ENCODE results near the gene TUFT1.

Gene TUFT1

DNA sequence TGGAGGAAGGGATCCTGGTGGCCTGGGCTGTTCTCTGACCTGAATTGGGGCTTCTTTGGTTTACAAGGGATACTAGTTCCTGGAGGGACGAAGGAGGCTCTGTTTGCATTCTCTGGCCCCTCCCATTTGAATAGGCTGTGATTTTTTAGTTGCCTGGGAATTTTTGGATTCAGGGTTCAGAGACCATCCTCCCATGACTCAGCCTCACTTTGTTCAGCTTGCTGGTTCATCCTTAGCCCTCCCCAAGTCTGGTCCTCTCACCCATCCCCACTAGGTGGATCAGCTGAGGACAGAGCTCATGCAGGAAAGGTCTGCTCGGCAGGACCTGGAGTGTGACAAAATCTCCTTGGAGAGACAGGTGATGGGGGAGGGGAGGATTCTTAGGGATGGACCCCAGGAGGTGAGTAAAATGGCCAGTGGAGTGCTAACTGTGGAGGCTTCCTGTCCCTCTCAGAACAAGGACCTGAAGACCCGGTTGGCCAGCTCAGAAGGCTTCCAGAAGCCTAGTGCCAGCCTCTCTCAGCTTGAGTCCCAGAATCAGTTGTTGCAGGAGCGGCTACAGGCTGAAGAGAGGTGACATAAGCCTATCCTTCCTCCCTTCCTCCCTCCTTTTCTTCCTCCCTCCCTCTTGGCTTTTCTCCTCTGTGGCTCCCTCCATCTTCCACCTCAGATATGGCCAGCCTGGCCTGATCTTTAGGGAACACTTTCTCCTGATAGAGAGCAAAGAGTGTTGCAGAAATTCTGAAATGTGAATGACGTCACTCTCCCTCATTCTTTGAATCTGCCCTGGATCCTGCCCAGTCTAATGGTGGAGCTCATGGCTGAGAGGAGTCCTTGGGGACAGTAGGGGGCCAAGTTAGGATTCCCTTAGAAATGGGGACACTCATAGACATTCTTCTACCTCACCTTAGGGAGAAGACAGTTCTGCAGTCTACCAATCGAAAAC lies 4.5 kb upstream of the TUFT1 start:
- no peaks in the 10 kb centered on the region for H3K27me3 ChIP-seq (replicated peaks; ENCODE audit: control insufficient read depth, insufficient read depth, low read length, poor library complexity, severe bottlenecking)
- H3K4me3 ChIP-seq (ENCODE audit: insufficient read depth, low read depth, low read length, poor library complexity, severe bottlenecking), result no peak overlapping the region
- no peaks in the 10 kb centered on the region for H3K9me3 ChIP-seq (ENCODE audit: control insufficient read depth, low read length)
- no peak overlapping the region for H3K27ac ChIP-seq (ENCODE audit: insufficient read depth, low read length, poor library complexity, severe bottlenecking)
- DNase-seq, result no peak
- H3K4me1 ChIP-seq (ENCODE audit: control insufficient read depth, insufficient read depth, low read length, poor library complexity, severe bottlenecking), result peaks cover 7% of the 10 kb centered on the region
- H3K36me3 ChIP-seq (ENCODE audit: control insufficient read depth, insufficient read depth, low read length), result no peaks in the 10 kb centered on the region

DNA sequence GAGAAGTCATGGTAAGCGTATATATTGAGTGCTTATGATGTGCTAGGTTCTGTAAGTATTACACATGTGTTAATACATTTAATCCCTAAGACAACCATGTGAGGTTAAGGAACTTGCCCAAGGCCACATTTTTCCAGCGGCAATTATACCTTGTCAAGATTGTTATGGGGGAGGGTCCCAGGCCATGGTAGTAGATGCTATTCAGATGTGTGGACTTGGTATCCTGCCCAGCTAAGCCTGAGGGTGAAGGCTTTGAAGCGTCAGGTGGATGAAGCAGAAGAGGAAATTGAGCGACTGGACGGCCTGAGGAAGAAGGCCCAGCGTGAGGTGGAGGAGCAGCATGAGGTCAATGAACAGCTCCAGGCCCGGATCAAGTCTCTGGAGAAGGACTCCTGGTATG lies 3.6 kb upstream of the TUFT1 start:
- H3K36me3 ChIP-seq (ENCODE audit: control insufficient read depth, insufficient read depth, low read length), result no peaks in the 10 kb centered on the region
- no peaks in the 10 kb centered on the region for H3K9me3 ChIP-seq (ENCODE audit: control insufficient read depth, low read length)
- DNase-seq, result no peak
- no peak overlapping the region for H3K27ac ChIP-seq (ENCODE audit: insufficient read depth, low read length, poor library complexity, severe bottlenecking)
- H3K27me3 ChIP-seq (replicated peaks; ENCODE audit: control insufficient read depth, insufficient read depth, low read length, poor library complexity, severe bottlenecking), result no peaks in the 10 kb centered on the region
- no peak overlapping the region for H3K4me3 ChIP-seq (ENCODE audit: insufficient read depth, low read depth, low read length, poor library complexity, severe bottlenecking)
- H3K4me1 ChIP-seq (ENCODE audit: control insufficient read depth, insufficient read depth, low read length, poor library complexity, severe bottlenecking), result peaks cover 13% of the 10 kb centered on the region

DNA sequence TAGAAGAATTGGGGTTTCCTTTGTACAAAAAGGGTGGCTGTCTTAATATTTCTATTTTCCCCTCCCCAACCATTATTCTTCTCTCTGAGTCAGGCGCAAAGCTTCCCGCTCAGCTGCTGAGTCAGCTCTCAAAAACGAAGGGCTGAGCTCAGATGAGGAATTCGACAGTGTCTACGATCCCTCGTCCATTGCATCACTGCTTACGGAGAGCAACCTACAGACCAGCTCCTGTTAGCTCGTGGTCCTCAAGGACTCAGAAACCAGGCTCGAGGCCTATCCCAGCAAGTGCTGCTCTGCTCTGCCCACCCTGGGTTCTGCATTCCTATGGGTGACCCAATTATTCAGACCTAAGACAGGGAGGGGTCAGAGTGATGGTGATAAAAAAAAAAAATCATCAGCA lies 3.0 kb upstream of the TUFT1 start:
- Histone ChIP-seq H3K4me1 (ENCODE audit: control insufficient read depth, insufficient read depth, low read length, poor library complexity, severe bottlenecking) (peaks cover 13% of the 10 kb centered on the region), H3K9me3 (ENCODE audit: control insufficient read depth, low read length) (no peaks in the 10 kb centered on the region), H3K4me3 (ENCODE audit: insufficient read depth, low read depth, low read length, poor library complexity, severe bottlenecking) (no peak overlapping the region), H3K27ac (ENCODE audit: insufficient read depth, low read length, poor library complexity, severe bottlenecking) (no peak overlapping the region), H3K36me3 (ENCODE audit: control insufficient read depth, insufficient read depth, low read length) (no peaks in the 10 kb centered on the region), H3K27me3 (replicated peaks; ENCODE audit: control insufficient read depth, insufficient read depth, low read length, poor library complexity, severe bottlenecking) (no peaks in the 10 kb centered on the region)
- DNase-seq, result no peak

DNA sequence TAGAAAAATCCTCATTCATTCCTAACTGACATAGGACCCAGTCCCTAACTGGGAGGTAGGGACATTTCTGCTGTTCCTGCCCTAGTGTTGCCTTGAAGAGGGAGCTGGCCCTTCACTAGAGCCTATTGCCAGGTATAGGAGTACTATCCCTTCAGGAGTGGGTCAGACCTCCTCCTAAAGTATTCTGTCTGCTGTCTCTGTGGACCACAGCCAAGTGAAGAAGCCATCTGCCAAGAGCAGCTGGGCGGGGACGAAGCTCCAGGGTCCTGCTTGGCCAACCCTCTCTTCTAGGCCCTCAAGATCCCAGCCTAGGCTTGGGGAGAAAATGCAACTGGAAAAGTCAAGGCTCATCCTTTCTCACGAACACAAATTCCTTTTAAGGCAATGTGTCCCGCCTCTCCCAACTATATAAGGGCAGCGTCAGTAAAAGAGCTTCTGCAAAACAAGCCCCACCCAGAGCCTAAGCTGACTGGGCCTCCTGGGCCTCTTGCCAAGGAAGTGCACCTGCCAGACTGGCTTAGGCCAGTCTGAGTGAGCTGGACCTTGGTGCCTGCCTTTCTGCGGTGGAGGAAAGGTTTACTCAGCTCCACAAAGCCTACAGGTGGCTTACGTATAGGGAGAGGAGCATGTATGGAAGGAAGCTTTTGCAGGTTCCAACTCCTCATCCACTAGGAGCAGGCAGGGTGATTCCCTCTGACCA lies 638 bp upstream of the TUFT1 start:
- Histone ChIP-seq H3K27ac (ENCODE audit: insufficient read depth, low read length, poor library complexity, severe bottlenecking) (no peak overlapping the region), H3K27me3 (replicated peaks; ENCODE audit: control insufficient read depth, insufficient read depth, low read length, poor library complexity, severe bottlenecking) (no peaks in the 10 kb centered on the region), H3K9me3 (ENCODE audit: control insufficient read depth, low read length) (no peaks in the 10 kb centered on the region), H3K4me1 (ENCODE audit: control insufficient read depth, insufficient read depth, low read length, poor library complexity, severe bottlenecking) (peaks cover 13% of the 10 kb centered on the region), H3K4me3 (ENCODE audit: insufficient read depth, low read depth, low read length, poor library complexity, severe bottlenecking) (peak overlapping the region; percentile 89), H3K36me3 (ENCODE audit: control insufficient read depth, insufficient read depth, low read length) (no peaks in the 10 kb centered on the region)
- peak in 2 of 3 donors; percentile 8 to 20 for DNase-seq

DNA sequence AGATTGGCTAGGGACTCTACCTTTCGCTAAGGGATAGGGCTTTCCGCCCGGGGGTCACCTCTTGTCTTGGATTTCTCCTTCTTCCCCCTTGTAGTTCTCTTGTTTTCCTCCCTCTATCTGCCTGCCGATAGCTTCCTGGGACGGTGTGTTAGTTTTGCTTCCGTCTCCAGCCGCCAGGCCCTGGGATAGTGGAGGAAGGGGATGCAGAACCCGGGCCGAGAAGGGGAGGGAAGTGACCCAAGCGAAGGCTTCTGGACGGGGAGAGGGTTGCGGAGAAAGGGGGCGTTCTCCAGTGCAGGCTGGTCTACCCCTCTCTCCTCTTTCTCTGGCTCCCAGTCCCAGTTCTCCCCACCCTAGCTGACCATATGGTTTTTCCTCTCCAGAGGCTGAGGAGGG lies 871 bp downstream of the TUFT1 start:
- no peaks in the 10 kb centered on the region for H3K9me3 ChIP-seq (ENCODE audit: control insufficient read depth, low read length)
- no peak overlapping the region for H3K27ac ChIP-seq (ENCODE audit: insufficient read depth, low read length, poor library complexity, severe bottlenecking)
- H3K4me3 ChIP-seq (ENCODE audit: insufficient read depth, low read depth, low read length, poor library complexity, severe bottlenecking), result peak overlapping the region; percentile 89
- no peaks in the 10 kb centered on the region for H3K27me3 ChIP-seq (replicated peaks; ENCODE audit: control insufficient read depth, insufficient read depth, low read length, poor library complexity, severe bottlenecking)
- H3K4me1 ChIP-seq (ENCODE audit: control insufficient read depth, insufficient read depth, low read length, poor library complexity, severe bottlenecking), result peaks cover 13% of the 10 kb centered on the region
- DNase-seq, result no peak
- no peaks in the 10 kb centered on the region for H3K36me3 ChIP-seq (ENCODE audit: control insufficient read depth, insufficient read depth, low read length)

DNA sequence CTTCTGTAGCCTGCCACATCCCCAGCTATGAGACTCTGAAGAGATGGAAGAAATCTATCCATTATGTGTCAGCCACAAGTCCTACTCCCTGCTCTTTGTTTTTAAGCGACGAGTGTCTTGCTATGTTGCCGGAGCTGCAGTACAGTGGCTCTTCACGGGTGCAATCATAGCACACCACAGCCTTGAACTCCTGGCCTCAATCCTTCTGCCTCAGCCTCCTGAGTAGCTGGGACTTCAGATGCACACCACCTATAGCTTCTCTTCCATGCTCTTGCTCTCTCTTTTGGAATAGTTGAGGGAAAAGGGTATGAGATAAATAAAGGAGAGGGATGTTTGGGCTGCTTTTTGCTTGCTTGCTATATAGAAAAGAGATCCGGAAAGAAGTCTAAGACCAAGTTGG lies 1.6 kb downstream of the TUFT1 start:
- Histone ChIP-seq H3K27me3 (replicated peaks; ENCODE audit: control insufficient read depth, insufficient read depth, low read length, poor library complexity, severe bottlenecking) (no peaks in the 10 kb centered on the region), H3K9me3 (ENCODE audit: control insufficient read depth, low read length) (no peaks in the 10 kb centered on the region), H3K36me3 (ENCODE audit: control insufficient read depth, insufficient read depth, low read length) (no peaks in the 10 kb centered on the region), H3K4me3 (ENCODE audit: insufficient read depth, low read depth, low read length, poor library complexity, severe bottlenecking) (no peak overlapping the region), H3K4me1 (ENCODE audit: control insufficient read depth, insufficient read depth, low read length, poor library complexity, severe bottlenecking) (peaks cover 13% of the 10 kb centered on the region), H3K27ac (ENCODE audit: insufficient read depth, low read length, poor library complexity, severe bottlenecking) (no peak overlapping the region)
- DNase-seq, result no peak

DNA sequence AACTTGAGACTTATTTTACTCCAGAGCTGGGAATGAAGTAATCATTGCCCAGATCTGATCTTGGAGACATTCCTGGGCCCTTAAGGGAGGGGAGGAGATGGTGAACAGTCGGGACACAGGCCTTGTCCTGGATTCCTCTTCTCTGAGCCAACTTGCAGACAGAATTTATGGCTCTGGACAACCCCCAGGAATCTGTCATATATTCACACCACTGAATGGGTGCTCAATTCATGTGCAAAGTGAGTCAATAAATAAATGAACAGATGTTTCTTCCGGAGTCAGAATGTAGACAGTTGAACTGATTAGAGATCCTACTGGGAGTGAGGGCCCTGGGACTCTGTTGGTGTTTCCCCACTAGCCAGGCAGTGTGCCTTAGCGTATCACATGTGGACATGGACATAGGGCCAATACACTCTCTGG lies 2.6 kb downstream of the TUFT1 start:
- no peak for DNase-seq
- H3K4me3 ChIP-seq (ENCODE audit: insufficient read depth, low read depth, low read length, poor library complexity, severe bottlenecking), result no peak overlapping the region
- H3K27me3 ChIP-seq (replicated peaks; ENCODE audit: control insufficient read depth, insufficient read depth, low read length, poor library complexity, severe bottlenecking), result no peaks in the 10 kb centered on the region
- H3K36me3 ChIP-seq (ENCODE audit: control insufficient read depth, insufficient read depth, low read length), result no peaks in the 10 kb centered on the region
- H3K27ac ChIP-seq (ENCODE audit: insufficient read depth, low read length, poor library complexity, severe bottlenecking), result no peak overlapping the region
- H3K4me1 ChIP-seq (ENCODE audit: control insufficient read depth, insufficient read depth, low read length, poor library complexity, severe bottlenecking), result peaks cover 13% of the 10 kb centered on the region
- H3K9me3 ChIP-seq (ENCODE audit: control insufficient read depth, low read length), result no peaks in the 10 kb centered on the region

DNA sequence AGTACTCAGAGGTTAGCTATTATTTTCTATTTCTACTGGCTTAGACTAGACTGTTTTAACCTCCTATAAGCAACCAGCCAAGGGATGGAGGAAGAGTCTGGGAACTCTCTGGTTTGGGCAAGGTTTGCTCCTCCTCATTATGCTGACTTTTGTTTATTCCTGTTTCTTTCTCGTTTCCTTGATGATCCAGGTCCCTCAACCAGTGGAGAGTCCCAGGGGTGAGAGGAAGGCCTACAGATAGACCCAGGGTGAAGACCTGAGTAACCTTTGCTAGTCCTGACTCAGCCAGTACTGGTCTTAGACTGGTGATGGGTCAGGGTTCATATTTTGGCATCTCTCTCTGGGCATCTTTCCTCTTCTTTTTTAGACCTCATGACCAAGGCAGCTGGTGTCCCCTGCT lies 5.4 kb downstream of the TUFT1 start:
- DNase-seq, result no peak
- Histone ChIP-seq H3K36me3 (ENCODE audit: control insufficient read depth, insufficient read depth, low read length) (no peaks in the 10 kb centered on the region), H3K4me1 (ENCODE audit: control insufficient read depth, insufficient read depth, low read length, poor library complexity, severe bottlenecking) (peaks cover 6% of the 10 kb centered on the region), H3K27me3 (replicated peaks; ENCODE audit: control insufficient read depth, insufficient read depth, low read length, poor library complexity, severe bottlenecking) (no peaks in the 10 kb centered on the region), H3K27ac (ENCODE audit: insufficient read depth, low read length, poor library complexity, severe bottlenecking) (no peak overlapping the region), H3K4me3 (ENCODE audit: insufficient read depth, low read depth, low read length, poor library complexity, severe bottlenecking) (no peak overlapping the region), H3K9me3 (ENCODE audit: control insufficient read depth, low read length) (no peaks in the 10 kb centered on the region)

DNA sequence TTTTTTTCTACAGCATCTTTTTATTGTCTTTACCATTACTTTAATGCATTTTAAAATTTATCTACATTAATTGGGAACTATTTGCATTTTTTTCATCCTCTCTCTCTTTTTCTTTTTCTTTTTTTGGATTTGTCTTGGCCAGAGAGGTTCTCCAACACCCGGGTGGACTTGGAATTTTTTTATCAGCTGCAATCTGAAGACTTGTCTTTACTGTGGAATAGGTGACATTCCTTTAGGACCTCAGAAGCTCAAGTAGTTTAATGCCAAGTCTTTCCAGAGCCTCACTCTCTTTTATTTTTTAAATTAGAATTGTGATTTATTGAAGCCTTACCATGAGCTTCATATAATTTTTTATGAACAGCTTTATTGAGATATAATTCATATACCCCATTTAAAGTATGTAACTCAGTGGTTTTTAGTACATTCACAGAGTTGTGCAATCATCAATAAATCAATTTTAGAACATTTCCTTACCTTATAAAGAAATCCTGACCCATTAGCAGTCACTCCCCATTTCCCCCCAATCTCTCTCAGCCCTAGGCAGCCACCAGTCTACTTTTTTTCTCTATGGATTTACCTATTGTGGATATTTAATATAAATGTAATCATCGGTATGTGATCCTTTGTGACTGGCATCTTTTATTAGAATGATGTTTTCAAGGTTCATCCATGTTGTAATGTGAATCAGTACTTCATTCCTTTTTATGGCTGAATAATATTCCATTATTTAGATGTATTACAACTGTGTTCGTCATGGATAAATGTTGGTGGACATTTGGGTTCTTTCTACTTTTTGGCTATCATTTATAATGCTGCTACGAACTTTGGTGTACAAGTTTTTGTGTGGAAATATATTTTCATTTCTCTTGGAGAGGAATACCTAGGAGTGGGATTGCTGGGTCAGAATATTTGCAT lies 6.2 kb downstream of the TUFT1 start:
- DNase-seq, result no peak
- Histone ChIP-seq H3K27me3 (replicated peaks; ENCODE audit: control insufficient read depth, insufficient read depth, low read length, poor library complexity, severe bottlenecking) (no peaks in the 10 kb centered on the region), H3K36me3 (ENCODE audit: control insufficient read depth, insufficient read depth, low read length) (no peaks in the 10 kb centered on the region), H3K27ac (ENCODE audit: insufficient read depth, low read length, poor library complexity, severe bottlenecking) (no peak overlapping the region), H3K9me3 (ENCODE audit: control insufficient read depth, low read length) (no peaks in the 10 kb centered on the region), H3K4me3 (ENCODE audit: insufficient read depth, low read depth, low read length, poor library complexity, severe bottlenecking) (no peak overlapping the region), H3K4me1 (ENCODE audit: control insufficient read depth, insufficient read depth, low read length, poor library complexity, severe bottlenecking) (peaks cover under 1% of the 10 kb centered on the region)
